Liver (tissue), 9 donors: ENCODE results near the gene EIF2AK3. TPM values are rescaled to one million over a fixed set of nuclear protein-coding genes. Genes with fewer than 3 reads are reported as not detected.

Experiments
- DNase-seq: peaks from one replicate; pipeline ENCODE4 v3.0.0-alpha.2; 2017; ENCODE audit warnings: low spot score
- H3K27ac ChIP-seq, 2 donors: one replicate each; pipeline ENCODE4 v1.7.0; 2013; ENCODE audit warnings: inconsistent platforms in 2 of 2, low read length in 2 of 2, control low read depth in 1 of 2, low read depth in 1 of 2, mild to moderate bottlenecking in 1 of 2
- H3K27me3 ChIP-seq, 4 donors: one replicate each; pipeline versions ENCODE4 v1.6.1 to v1.7.0; 2013; ENCODE audit warnings: low read length in 3 of 4, inconsistent platforms in 1 of 4, mild to moderate bottlenecking in 1 of 4, moderate library complexity in 1 of 4; ENCODE audit not compliant: control insufficient read depth in 4 of 4, insufficient read depth in 4 of 4
- H3K36me3 ChIP-seq, 4 donors: one replicate each; pipeline versions ENCODE4 v1.6.1 to v1.7.0; 2013; ENCODE audit warnings: low read length in 3 of 4, mild to moderate bottlenecking in 3 of 4, low read depth in 1 of 4, moderate library complexity in 1 of 4; ENCODE audit not compliant: control insufficient read depth in 4 of 4, insufficient read depth in 3 of 4
- H3K4me1 ChIP-seq, 4 donors: one replicate each; pipeline versions ENCODE4 v1.6.1 to v1.7.0; 2013; ENCODE audit warnings: low read length in 3 of 4, mild to moderate bottlenecking in 3 of 4, moderate library complexity in 1 of 4; ENCODE audit not compliant: control insufficient read depth in 4 of 4, insufficient read depth in 4 of 4
- H3K4me3 ChIP-seq, 3 donors: one replicate each; pipeline versions ENCODE4 v1.6.1 to v1.7.0; 2013; ENCODE audit warnings: low read length in 3 of 3, control low read depth in 1 of 3, low read depth in 1 of 3, mild to moderate bottlenecking in 1 of 3
- H3K9ac ChIP-seq, 2 donors: one replicate each; pipeline ENCODE4 v1.7.0; 2013; ENCODE audit warnings: low read length in 2 of 2, mild to moderate bottlenecking in 2 of 2, moderate library complexity in 2 of 2, control low read depth in 1 of 2, low read depth in 1 of 2
- H3K9me3 ChIP-seq, 4 donors: one replicate each; pipeline versions ENCODE4 v1.6.1 to v1.7.0; 2013; ENCODE audit warnings: low read length in 3 of 4; ENCODE audit not compliant: control insufficient read depth in 4 of 4
- ATF3 ChIP-seq: IDR thresholded peaks from 2 replicates; pipeline ENCODE4 v1.6.1; 2016; ENCODE audit warnings: antibody characterized with exemption
- CTCF ChIP-seq: fragments of 150-350 bp; IDR thresholded peaks from 2 replicates; pipeline ENCODE4 v1.5.1; 2017; ENCODE audit warnings: improper control_type of control experiment, low read depth, low read length; ENCODE audit not compliant: missing input control
- EGR1 ChIP-seq, 2 donors: IDR thresholded peaks; 2 replicates each; pipeline ENCODE4 v1.6.1; 2016 to 2018; ENCODE audit warnings: antibody characterized with exemption in 2 of 2, low read depth in 2 of 2
- FOXA1 ChIP-seq: IDR thresholded peaks from 2 replicates; pipeline ENCODE4 v1.6.1; 2016; ENCODE audit warnings: antibody characterized with exemption
- FOXA2 ChIP-seq: IDR thresholded peaks from 2 replicates; pipeline ENCODE4 v1.6.1; 2016; ENCODE audit warnings: antibody characterized with exemption
- GABPA ChIP-seq, 2 donors: IDR thresholded peaks in 1 of 2; conservative IDR thresholded peaks in 1 of 2; 2 replicates each; pipeline ENCODE4 v1.6.1; 2016; ENCODE audit warnings: antibody characterized with exemption in 2 of 2, mild to moderate bottlenecking in 1 of 2, moderate library complexity in 1 of 2
- HNF4A ChIP-seq, 2 donors: conservative IDR thresholded peaks; 2 replicates each; pipeline ENCODE4 v1.6.1; 2016; ENCODE audit warnings: antibody characterized with exemption in 2 of 2, mild to moderate bottlenecking in 2 of 2
- HNF4G ChIP-seq: IDR thresholded peaks from 2 replicates; pipeline ENCODE4 v1.6.1; 2016; ENCODE audit warnings: antibody characterized with exemption
- JUND ChIP-seq, 2 donors: IDR thresholded peaks; 2 replicates each; pipeline ENCODE4 v1.6.1; 2016; ENCODE audit warnings: antibody characterized with exemption in 2 of 2
- MAX ChIP-seq: IDR thresholded peaks from 2 replicates; pipeline ENCODE4 v1.6.1; 2016; ENCODE audit warnings: antibody characterized with exemption
- NR2F2 ChIP-seq: IDR thresholded peaks from 2 replicates; pipeline ENCODE4 v1.6.1; 2016; ENCODE audit warnings: antibody characterized with exemption
- RAD21 ChIP-seq, 2 donors: IDR thresholded peaks; 2 replicates each; pipeline ENCODE4 v1.6.1; 2016; ENCODE audit warnings: antibody characterized with exemption in 2 of 2, mild to moderate bottlenecking in 2 of 2
- REST ChIP-seq: IDR thresholded peaks from 2 replicates; pipeline ENCODE4 v1.6.1; 2016; ENCODE audit warnings: antibody characterized with exemption, mild to moderate bottlenecking
- RXRA ChIP-seq, 2 donors: IDR thresholded peaks; 2 replicates each; pipeline ENCODE4 v1.6.1; 2017 to 2018; ENCODE audit warnings: antibody characterized with exemption in 2 of 2, mild to moderate bottlenecking in 1 of 2
- SP1 ChIP-seq: IDR thresholded peaks from 2 replicates; pipeline ENCODE4 v1.6.1; 2018; ENCODE audit warnings: antibody characterized with exemption, mild to moderate bottlenecking
- TAF1 ChIP-seq: conservative IDR thresholded peaks from 2 replicates; pipeline ENCODE4 v1.6.1; 2016; ENCODE audit warnings: antibody characterized with exemption, mild to moderate bottlenecking
- YY1 ChIP-seq: IDR thresholded peaks from 2 replicates; pipeline ENCODE4 v1.6.1; 2016; ENCODE audit warnings: antibody characterized with exemption, mild to moderate bottlenecking
- ZBTB33 ChIP-seq: IDR thresholded peaks from 2 replicates; pipeline ENCODE4 v1.6.1; 2016; ENCODE audit warnings: antibody characterized with exemption
- WGBS: extraction: QIAGEN DNeasy Blood & Tissue Kit; methylation state at CpG from one replicate; pipeline ENCODE4 v1.1.7; 2013; 5-methylcytosine and 5-hydroxymethylcytosine counted together
- polyA plus RNA-seq, 2 donors: library from polyadenylated mRNA; stranded (reverse) in 1 of 2; unstranded in 1 of 2; fragments of 200-250 nt in 1 of 2; fragments of >200 nt in 1 of 2; fragmentation: Nextera tagmentation in 1 of 2; extraction: Ambion mirVana in 1 of 2; gene quantifications; one replicate each; pipeline versions ENCODE4 v1.2.1 to v1.2.3, GENCODE V29; 2013 to 2015
- total RNA-seq, 2 donors: library from RNA; depleted of rRNA; stranded (reverse); fragments of >200 nt; gene quantifications; one replicate each; pipeline ENCODE4 v1.2.3, GENCODE V29; 2014
- donor health status: healthy.
- donor health status: healthy.
- donor health status: healthy.
- donor health status: healthy.
- donor health status: healthy.

Gene EIF2AK3
- total and polyA plus RNA-seq, 4 donors, result 2.9 to 31.5 (median 9.2) TPM

- H3K27ac ChIP-seq, result no peak overlapping the region
- H3K4me1 ChIP-seq, result no peaks in the 10 kb centered on the region
- peaks cover 0 to 5% (median 2%) of the 10 kb centered on the region in 4 donors for H3K36me3 ChIP-seq
- 90% methylated on average over 4 of the region's 4 CpGs for WGBS
- no peak for DNase-seq
- no peak overlapping the region for H3K4me3 ChIP-seq
- no peaks in the 10 kb centered on the region for H3K27me3 ChIP-seq
- H3K9ac ChIP-seq, result no peak overlapping the region
- H3K9me3 ChIP-seq, result no peaks in the 10 kb centered on the region
- TF ChIP-seq MAX, result no peak
- TF ChIP-seq JUND (IDR thresholded peaks at IDR 0.05), result no peak
These were observed 13.3 kb downstream of the EIF2AK3 start for GRCh38 chr2:88613921-88614320.

GRCh38 chr2:88608184-88608583, 19.1 kb downstream of the EIF2AK3 start:
- TF ChIP-seq RXRA (IDR thresholded peaks at IDR 0.05) (no peak), SP1 (no peak), RAD21 (IDR thresholded peaks at IDR 0.05) (no peak), ATF3 (no peak), YY1 (no peak), MAX (no peak), HNF4G (no peak), CTCF (no peak), NR2F2 (no peak), TAF1 (no peak), REST (no peak), HNF4A (conservative IDR thresholded peaks at IDR 0.05) (no peak), FOXA1 (no peak), FOXA2 (no peak), ZBTB33 (no peak), EGR1 (IDR thresholded peaks at IDR 0.05; ENCODE audit: low read depth in 2 of 2) (no peak), GABPA (IDR thresholded peaks at IDR 0.05 in 1 of 2, conservative IDR thresholded peaks at IDR 0.05 in 1 of 2) (no peak), JUND (IDR thresholded peaks at IDR 0.05) (no peak)
- no peaks in the 10 kb centered on the region for H3K4me1 ChIP-seq
- DNase-seq, result no peak
- no peaks in the 10 kb centered on the region for H3K9me3 ChIP-seq
- 95% methylated on average over 3 of the region's 3 CpGs for WGBS
- H3K27ac ChIP-seq, result no peak overlapping the region
- peaks cover 0 to 5% (median 2%) of the 10 kb centered on the region in 4 donors for H3K36me3 ChIP-seq
- no peak overlapping the region for H3K4me3 ChIP-seq
- H3K27me3 ChIP-seq, result no peaks in the 10 kb centered on the region
- no peak overlapping the region for H3K9ac ChIP-seq
